PC-3 (cell line): ENCODE measurements around the gene NUDT3. TPM values are rescaled to one million over a fixed set of nuclear protein-coding genes. Genes with fewer than 3 reads are reported as not detected.
A peak's percentile ranks its signal among the peaks of the same experiment; 100 is the strongest.

Experiments
- ATAC-seq: fragments of 200-7000 bp; cut with Tn5 transposase; 2 replicates; pipeline ENCODE4 v1.9.1; 2020; ENCODE audit warnings: mild to moderate bottlenecking, moderate library complexity
- BruUV-seq: library from RNA; stranded (reverse); fragments of 400-500 nt; replicated peaks from 2 replicates; lab custom pipeline; 2021; lab: Mats Ljungman, UMichigan
- CTCF ChIA-PET: fragments of 300-600 bp; sonication (Branson Sonifier 250); formaldehyde crosslinking; loops from one replicate; lab custom pipeline; 2022; ENCODE audit warnings: antibody characterized with exemption; lab: Charles Lee
- POLR2A ChIA-PET: fragments of 300-600 bp; sonication (Branson Sonifier 250); formaldehyde crosslinking; loops from one replicate; lab custom pipeline; 2022; ENCODE audit warnings: antibody characterized with exemption; ENCODE audit not compliant: unreplicated experiment; lab: Charles Lee
- DNase-seq: peaks from one replicate; pipeline ENCODE4 v3.0.0-alpha.2; 2015
- H2AFZ ChIP-seq: fragments of 300-600 bp; sonication (generic); 2 replicates; pipeline ENCODE4 v1.6.0; 2016; ENCODE audit warnings: antibody characterized with exemption, low read length
- H3F3A ChIP-seq: fragments of 300-600 bp; sonication (generic); one replicate; pipeline ENCODE4 v1.6.0; 2017; ENCODE audit warnings: antibody characterized with exemption, low read length, control low read depth, mild to moderate bottlenecking; ENCODE audit not compliant: unreplicated experiment
- H3K27ac ChIP-seq: fragments of 300-600 bp; sonication (generic); 2 replicates; pipeline ENCODE4 v1.5.1; 2016; ENCODE audit warnings: mild to moderate bottlenecking, low read length
- H3K27me3 ChIP-seq: fragments of 300-600 bp; sonication (generic); 2 replicates; pipeline ENCODE4 v1.6.1; 2016; ENCODE audit warnings: low read length, mixed read lengths
- H3K36me3 ChIP-seq: fragments of 300-600 bp; sonication (generic); 2 replicates; pipeline ENCODE4 v1.6.1; 2016; ENCODE audit warnings: low read depth, mixed run types, low read length, mixed read lengths
- H3K4me1 ChIP-seq: fragments of 300-600 bp; sonication (generic); 2 replicates; pipeline ENCODE4 v1.5.1; 2016; ENCODE audit warnings: low read length; ENCODE audit not compliant: insufficient read depth
- H3K4me2 ChIP-seq: fragments of 300-600 bp; sonication (generic); 2 replicates; pipeline ENCODE4 v1.6.0; 2016; ENCODE audit warnings: low read length
- H3K4me3 ChIP-seq: fragments of 300-600 bp; sonication (generic); 2 replicates; pipeline ENCODE4 v1.5.1; 2016; ENCODE audit warnings: mild to moderate bottlenecking, low read length, mixed read lengths
- H3K79me2 ChIP-seq: fragments of 300-600 bp; sonication (generic); 2 replicates; pipeline ENCODE4 v1.6.1; 2017; ENCODE audit warnings: low read length, mixed read lengths
- H3K9ac ChIP-seq: fragments of 300-600 bp; sonication (generic); 2 replicates; pipeline ENCODE4 v1.6.0; 2016; ENCODE audit warnings: mild to moderate bottlenecking, low read length
- H3K9me2 ChIP-seq: fragments of 300-600 bp; sonication (generic); replicated peaks from 2 replicates; pipeline ENCODE4 v1.6.1; 2016; ENCODE audit warnings: mixed run types, low read length, mixed read lengths
- H3K9me3 ChIP-seq: fragments of 300-600 bp; sonication (generic); 2 replicates; pipeline ENCODE4 v1.6.1; 2016; ENCODE audit warnings: low read length, mixed read lengths
- H4K20me1 ChIP-seq: fragments of 300-600 bp; sonication (generic); 2 replicates; pipeline ENCODE4 v1.6.1; 2016; ENCODE audit warnings: low read length, mixed read lengths
- CTCF ChIP-seq: fragments of 300-600 bp; sonication (generic); conservative IDR thresholded peaks from 2 replicates; pipeline ENCODE4 v1.5.1; 2017; ENCODE audit warnings: antibody characterized with exemption, low read depth, mild to moderate bottlenecking, low read length
- EZH2 ChIP-seq: fragments of 300-600 bp; sonication (generic); IDR thresholded peaks from one replicate; pipeline ENCODE4 v1.6.1; 2017; ENCODE audit warnings: antibody characterized with exemption, mild to moderate bottlenecking, low read length; ENCODE audit not compliant: unreplicated experiment
- EZH2phosphoT487 ChIP-seq: fragments of 300-600 bp; sonication (generic); IDR thresholded peaks from 2 replicates; pipeline ENCODE4 v1.6.1; 2018; ENCODE audit warnings: mild to moderate bottlenecking, antibody characterized with exemption, low read length, borderline replicate concordance
- intact Hi-C: fragments of 100-400 bp; cut with micrococcal nuclease; formaldehyde crosslinking; loops from 2 replicates; pipeline ENCODE4 v1.9.0; 2023
- total RNA-seq: library from RNA; depleted of rRNA; stranded (reverse); fragments of >200 nt; gene quantifications from 2 replicates; pipeline ENCODE4 v1.2.3, GENCODE V29; 2014

The NUDT3 gene
- total RNA-seq, 1 experiment from 2014 or later: 24.6 TPM

DNA sequence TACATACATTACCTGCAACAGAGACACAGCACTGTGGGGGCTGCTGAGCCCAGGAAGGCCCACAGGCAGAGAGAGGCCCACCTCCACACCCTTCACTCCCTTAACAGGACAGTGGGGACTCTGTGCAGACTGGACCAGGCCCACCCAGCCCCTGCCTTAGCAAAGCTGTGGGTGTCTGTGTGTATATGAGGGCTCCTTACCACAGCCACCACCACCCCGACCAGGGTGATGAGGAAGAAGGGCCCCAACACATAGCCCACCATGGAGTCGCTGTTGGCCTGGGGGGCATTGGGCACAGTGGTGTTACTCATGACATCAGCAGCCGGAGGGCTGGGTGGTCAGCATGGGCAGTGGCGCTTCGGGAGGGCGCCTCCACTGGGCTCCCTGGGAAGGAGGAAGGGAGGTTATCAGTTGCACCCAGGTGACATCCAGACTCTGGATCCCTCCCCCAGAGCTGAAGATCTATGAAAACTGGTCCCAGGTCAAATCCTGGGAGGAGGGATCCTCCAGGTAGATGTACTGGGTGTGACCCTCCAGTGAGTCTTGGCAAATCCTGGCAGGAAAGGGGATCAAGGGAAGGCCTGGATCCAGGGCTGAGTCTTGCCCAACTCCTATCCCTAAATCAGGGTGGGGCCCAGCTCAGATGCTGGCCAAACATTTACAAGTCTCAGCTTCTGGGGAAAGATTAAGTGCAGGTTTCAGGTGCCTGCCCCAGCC, 144.8 kb downstream of the NUDT3 start:
- Histone ChIP-seq H3K4me2 (peak overlapping the region; percentile 94), H3K9ac (no peak overlapping the region), H3K36me3 (peaks cover 15% of the 10 kb centered on the region; the same call in 1 of the 2 replicates), H2AFZ (no peak overlapping the region), H3K79me2 (peaks cover 13% of the 10 kb centered on the region; the same call in 1 of the 2 replicates), H3K9me3 (no peaks in the 10 kb centered on the region), H4K20me1 (0 out of 2 replicates have a peak, but pooled peaks cover 3% of the 10 kb centered on the region), H3F3A (peaks cover 16% of the 10 kb centered on the region), H3K4me3 (peak overlapping the region; percentile 79), H3K27ac (peak overlapping the region; percentile 60), H3K27me3 (no peaks in the 10 kb centered on the region), H3K9me2 (no peaks in the 10 kb centered on the region), H3K4me1 (peaks cover 67% of the 10 kb centered on the region)
- DNase-seq (peak; percentile 52), ATAC-seq (no peak)
- ChIA-PET POLR2A (interaction anchor here (0.7 kb wide), 1 partner anchor 23 kb away, joined by 3 read pairs; no protein-coding TSS in a partner anchor), CTCF (interaction anchor here (0.9 to 3.5 kb wide), 3 partner anchors 52 to 167 kb away, joined by 3 to 34 read pairs (median 3); no protein-coding TSS in a partner anchor)
- intact Hi-C loops: loop anchor here (2.0 to 5.0 kb wide), 3 partner anchors 93 to 360 kb away; no protein-coding TSS in a partner anchor
- BruUV-seq: no TSS peak
- TF ChIP-seq EZH2phosphoT487 (no peak), EZH2 (no peak), CTCF (no peak)

DNA sequence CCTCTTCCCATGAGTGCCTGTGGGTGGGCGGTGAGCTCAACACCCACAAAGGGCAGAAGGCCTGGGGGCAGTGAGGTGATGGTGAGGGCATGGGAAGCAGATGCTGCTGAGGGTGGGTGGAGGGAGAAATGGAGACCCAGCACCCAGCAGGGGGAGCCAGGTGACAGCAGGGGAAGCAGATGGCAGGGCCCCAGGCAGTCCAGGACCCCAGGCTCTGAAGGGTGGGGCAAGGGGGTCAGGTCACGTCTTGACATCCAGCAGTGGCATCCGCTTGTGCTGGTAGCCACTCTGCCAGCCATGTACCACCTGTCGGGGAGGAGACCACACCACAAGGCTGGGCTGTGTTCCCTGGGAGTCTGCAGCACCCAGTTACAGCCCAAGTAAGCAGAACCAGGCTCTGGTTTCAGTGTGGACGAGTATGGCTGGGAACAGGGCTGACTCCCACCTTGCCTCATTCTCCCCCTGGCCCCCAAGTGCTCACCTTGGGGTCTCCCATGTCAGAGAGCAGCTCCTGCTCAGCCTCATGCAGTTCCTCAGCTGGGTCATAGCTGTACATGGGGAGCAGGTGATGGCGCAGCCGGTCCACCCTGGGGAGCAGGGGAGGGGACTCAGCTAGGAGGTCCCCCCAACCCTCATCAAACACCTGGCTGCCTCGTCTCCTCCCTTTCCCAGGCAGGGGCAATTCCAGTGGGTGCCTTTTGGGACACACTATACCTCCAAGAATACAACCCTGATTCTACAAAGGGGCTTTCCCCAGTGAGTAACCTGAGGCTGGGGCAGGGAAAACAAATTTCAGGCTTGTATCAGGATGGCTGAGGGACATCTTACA, 145.7 kb downstream of the NUDT3 start:
- ChIA-PET CTCF (interaction anchor here (0.5 to 1.0 kb wide), 2 partner anchors 50 to 51 kb away, joined by 3 read pairs; no protein-coding TSS in a partner anchor), POLR2A (no interaction called here)
- Histone ChIP-seq H2AFZ (no peak overlapping the region), H3K27ac (peak overlapping the region; percentile 60), H3K9ac (no peak overlapping the region), H3K36me3 (peaks cover 23% of the 10 kb centered on the region; the same call in 1 of the 2 replicates), H4K20me1 (peaks cover 11% of the 10 kb centered on the region), H3K9me2 (no peaks in the 10 kb centered on the region), H3F3A (peaks cover 23% of the 10 kb centered on the region), H3K4me2 (no peak overlapping the region; the same call in 1 of the 2 replicates), H3K79me2 (peaks cover 22% of the 10 kb centered on the region), H3K27me3 (no peaks in the 10 kb centered on the region), H3K4me3 (no peak overlapping the region), H3K4me1 (peaks cover 69% of the 10 kb centered on the region), H3K9me3 (no peaks in the 10 kb centered on the region)
- intact Hi-C loops: loop anchor here (5.0 kb wide), 2 partner anchors 291 to 361 kb away; no protein-coding TSS in a partner anchor
- TF ChIP-seq CTCF (peak; percentile 73), EZH2 (no peak)
- DNase-seq (peak; percentile 59), ATAC-seq (peak; percentile 0)
- BruUV-seq: no TSS peak
